ENCODE measurements around the gene NEMP2.

DNA sequence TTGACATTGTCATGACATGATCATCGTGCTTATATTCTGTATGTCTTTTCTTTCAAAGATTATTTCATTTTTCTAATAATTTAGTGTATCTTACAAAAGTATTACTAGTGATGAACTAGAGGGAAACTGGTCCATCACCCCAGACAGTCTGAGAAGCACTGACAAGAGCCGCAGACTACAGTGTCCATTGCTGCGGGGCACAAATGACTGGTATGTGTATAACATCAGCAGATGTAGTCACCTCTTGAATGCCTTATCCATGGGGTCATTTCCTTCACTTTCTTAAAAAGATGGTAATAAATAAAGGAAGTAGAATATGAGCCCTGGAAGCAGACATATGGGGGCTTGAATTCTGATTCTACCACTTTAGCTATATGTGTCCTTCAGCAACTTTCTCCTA lies 29.6 kb downstream of the NEMP2 start:
- TF ChIP-seq, protein P1, sequence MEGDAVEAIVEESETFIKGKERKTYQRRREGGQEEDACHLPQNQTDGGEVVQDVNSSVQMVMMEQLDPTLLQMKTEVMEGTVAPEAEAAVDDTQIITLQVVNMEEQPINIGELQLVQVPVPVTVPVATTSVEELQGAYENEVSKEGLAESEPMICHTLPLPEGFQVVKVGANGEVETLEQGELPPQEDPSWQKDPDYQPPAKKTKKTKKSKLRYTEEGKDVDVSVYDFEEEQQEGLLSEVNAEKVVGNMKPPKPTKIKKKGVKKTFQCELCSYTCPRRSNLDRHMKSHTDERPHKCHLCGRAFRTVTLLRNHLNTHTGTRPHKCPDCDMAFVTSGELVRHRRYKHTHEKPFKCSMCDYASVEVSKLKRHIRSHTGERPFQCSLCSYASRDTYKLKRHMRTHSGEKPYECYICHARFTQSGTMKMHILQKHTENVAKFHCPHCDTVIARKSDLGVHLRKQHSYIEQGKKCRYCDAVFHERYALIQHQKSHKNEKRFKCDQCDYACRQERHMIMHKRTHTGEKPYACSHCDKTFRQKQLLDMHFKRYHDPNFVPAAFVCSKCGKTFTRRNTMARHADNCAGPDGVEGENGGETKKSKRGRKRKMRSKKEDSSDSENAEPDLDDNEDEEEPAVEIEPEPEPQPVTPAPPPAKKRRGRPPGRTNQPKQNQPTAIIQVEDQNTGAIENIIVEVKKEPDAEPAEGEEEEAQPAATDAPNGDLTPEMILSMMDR (IDR thresholded peaks at IDR 0.05; ENCODE audit: low read depth, low read length, poor library complexity, severe bottlenecking): no peak
- no peak for TF ChIP-seq EZH2phosphoT487 (IDR thresholded peaks at IDR 0.05; ENCODE audit: borderline replicate concordance, low read length)

Measured in DOHH2 (cell line).